Neutrophil (primary cell): ENCODE data around the gene VWA5B1.

ENCODE experiments used
- H3K27ac ChIP-seq: fragments of 200-600 bp; sonication (generic); 2 replicates; pipeline ENCODE4 v1.5.1; 2016; ENCODE audit warnings: mild to moderate bottlenecking, moderate library complexity
- H3K27me3 ChIP-seq: fragments of 200-600 bp; sonication (generic); 2 replicates; pipeline ENCODE4 v1.6.0; 2016; ENCODE audit warnings: mild to moderate bottlenecking
- H3K36me3 ChIP-seq: fragments of 200-600 bp; sonication (generic); 2 replicates; pipeline ENCODE4 v1.5.1; 2017
- H3K4me1 ChIP-seq, 2 experiments: fragments of 200-600 bp in 1 of 2; sonication (generic) in 1 of 2; 1 replicate in 1 of 2; 2 replicates in 1 of 2; pipeline versions ENCODE4 v1.5.1 to v1.6.1; 2013 to 2016; ENCODE audit warnings: low read depth in 1 of 2, low read length in 1 of 2, mild to moderate bottlenecking in 1 of 2, moderate library complexity in 1 of 2; ENCODE audit not compliant: control insufficient read depth in 1 of 2, insufficient read depth in 1 of 2
- H3K4me3 ChIP-seq, 2 experiments: fragments of 200-600 bp in 1 of 2; sonication (generic) in 1 of 2; 1 replicate in 1 of 2; 2 replicates in 1 of 2; pipeline ENCODE4 v1.5.1; 2013 to 2016; ENCODE audit warnings: low read depth in 1 of 2, low read length in 1 of 2, mild to moderate bottlenecking in 1 of 2, moderate library complexity in 1 of 2
- H3K9me3 ChIP-seq: fragments of 200-600 bp; sonication (generic); 2 replicates; pipeline ENCODE4 v1.5.1; 2016
- TF ChIP-seq, protein P1 (sequence below): fragments of 200-600 bp; sonication (generic); IDR thresholded peaks from 2 replicates; pipeline ENCODE4 v1.5.1; 2016; ENCODE audit warnings: antibody characterized with exemption

Gene VWA5B1

DNA sequence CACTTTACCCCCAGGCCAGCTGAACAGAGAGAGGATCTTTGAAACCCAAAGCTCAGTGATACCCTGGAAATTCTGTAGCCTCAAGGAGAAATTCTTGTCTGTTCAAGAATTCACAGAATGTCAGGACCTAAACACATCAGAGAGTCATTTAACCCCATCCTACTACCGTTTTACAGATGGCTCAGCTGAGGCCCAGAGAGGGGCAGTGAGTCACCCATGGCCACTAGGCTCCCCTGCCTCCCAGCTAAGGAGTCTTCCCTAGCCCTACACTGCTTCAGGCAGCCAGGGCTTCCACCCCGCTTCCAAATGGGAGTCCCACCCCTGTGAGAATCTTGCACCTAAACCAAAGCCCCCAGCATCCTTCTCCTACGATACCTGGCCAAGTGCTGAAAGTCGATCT, 28.3 kb downstream of the VWA5B1 start:
- no peak overlapping the region for H3K4me3 ChIP-seq
- H3K9me3 ChIP-seq = no peaks in the 10 kb centered on the region
- H3K4me1 ChIP-seq = no peaks in the 10 kb centered on the region
- H3K27me3 ChIP-seq = peaks cover 35% of the 10 kb centered on the region
- TF ChIP-seq, protein P1, sequence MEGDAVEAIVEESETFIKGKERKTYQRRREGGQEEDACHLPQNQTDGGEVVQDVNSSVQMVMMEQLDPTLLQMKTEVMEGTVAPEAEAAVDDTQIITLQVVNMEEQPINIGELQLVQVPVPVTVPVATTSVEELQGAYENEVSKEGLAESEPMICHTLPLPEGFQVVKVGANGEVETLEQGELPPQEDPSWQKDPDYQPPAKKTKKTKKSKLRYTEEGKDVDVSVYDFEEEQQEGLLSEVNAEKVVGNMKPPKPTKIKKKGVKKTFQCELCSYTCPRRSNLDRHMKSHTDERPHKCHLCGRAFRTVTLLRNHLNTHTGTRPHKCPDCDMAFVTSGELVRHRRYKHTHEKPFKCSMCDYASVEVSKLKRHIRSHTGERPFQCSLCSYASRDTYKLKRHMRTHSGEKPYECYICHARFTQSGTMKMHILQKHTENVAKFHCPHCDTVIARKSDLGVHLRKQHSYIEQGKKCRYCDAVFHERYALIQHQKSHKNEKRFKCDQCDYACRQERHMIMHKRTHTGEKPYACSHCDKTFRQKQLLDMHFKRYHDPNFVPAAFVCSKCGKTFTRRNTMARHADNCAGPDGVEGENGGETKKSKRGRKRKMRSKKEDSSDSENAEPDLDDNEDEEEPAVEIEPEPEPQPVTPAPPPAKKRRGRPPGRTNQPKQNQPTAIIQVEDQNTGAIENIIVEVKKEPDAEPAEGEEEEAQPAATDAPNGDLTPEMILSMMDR = no peak
- no peak overlapping the region for H3K27ac ChIP-seq
- H3K36me3 ChIP-seq = no peaks in the 10 kb centered on the region

DNA sequence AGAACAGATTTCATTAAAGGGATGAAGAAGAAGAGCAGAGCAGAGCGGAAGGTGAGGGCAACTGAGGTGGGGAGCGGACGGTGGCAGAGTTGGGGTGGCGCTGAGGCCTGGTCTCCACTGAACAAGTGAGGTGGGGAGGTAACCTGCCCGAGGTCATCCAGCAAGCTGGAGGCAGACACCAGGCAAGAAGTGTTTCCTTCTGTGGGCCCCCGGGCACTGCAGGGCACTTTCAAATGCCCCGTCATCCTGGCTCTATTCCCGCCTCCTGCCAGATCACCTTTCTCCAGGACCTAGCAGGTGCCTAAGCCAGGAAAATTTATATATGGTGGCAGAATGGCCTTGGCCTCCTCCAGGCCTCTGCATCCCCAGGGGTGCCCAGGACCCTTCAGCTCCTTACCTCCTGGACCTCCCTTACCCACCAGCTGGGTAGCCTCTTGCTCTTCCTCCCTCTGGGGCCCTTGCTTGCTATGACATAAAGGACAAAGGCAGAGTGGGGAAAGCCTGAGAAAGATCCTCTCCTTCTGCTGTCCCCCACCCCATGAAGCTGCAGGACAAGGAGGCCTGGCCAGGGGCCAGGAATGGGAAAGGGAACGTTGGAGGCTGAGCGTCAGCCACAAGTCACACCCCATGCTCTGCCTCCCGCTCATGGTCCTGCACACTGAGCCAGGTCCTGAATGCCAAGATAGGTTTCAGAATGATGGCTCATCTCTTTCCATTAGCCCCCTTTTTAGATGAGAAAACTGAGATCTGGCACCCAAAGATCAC, 29.0 kb downstream of the VWA5B1 start:
- no peaks in the 10 kb centered on the region for H3K36me3 ChIP-seq
- no peak overlapping the region for H3K27ac ChIP-seq
- peaks cover 41% of the 10 kb centered on the region for H3K27me3 ChIP-seq
- no peak overlapping the region for H3K4me3 ChIP-seq
- no peaks in the 10 kb centered on the region for H3K9me3 ChIP-seq
- no peaks in the 10 kb centered on the region for H3K4me1 ChIP-seq
- TF ChIP-seq, protein P1 = no peak

DNA sequence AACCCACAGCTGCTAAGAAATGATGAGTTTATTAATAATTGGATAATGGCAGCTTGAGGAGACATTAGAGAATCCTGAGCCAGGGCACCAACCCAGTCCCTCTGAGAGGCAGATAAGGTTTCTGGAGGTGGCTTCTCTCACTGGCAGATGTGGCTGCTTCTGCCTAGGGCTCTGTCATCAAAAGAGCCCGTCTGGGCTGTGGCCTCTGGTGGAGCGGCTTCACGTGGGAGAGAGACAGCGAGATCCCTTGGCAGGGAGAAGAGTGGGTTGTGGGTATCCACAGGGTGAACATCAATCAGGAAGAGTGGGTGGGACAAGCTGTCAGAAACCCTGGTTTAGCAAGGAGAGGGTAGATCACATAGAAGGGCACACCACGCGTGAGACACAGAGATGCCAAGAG, 30.0 kb downstream of the VWA5B1 start:
- H3K9me3 ChIP-seq = no peaks in the 10 kb centered on the region
- no peaks in the 10 kb centered on the region for H3K4me1 ChIP-seq
- no peaks in the 10 kb centered on the region for H3K36me3 ChIP-seq
- H3K27me3 ChIP-seq = peaks cover 47% of the 10 kb centered on the region
- no peak overlapping the region for H3K4me3 ChIP-seq
- no peak overlapping the region for H3K27ac ChIP-seq
- TF ChIP-seq, protein P1 = no peak

DNA sequence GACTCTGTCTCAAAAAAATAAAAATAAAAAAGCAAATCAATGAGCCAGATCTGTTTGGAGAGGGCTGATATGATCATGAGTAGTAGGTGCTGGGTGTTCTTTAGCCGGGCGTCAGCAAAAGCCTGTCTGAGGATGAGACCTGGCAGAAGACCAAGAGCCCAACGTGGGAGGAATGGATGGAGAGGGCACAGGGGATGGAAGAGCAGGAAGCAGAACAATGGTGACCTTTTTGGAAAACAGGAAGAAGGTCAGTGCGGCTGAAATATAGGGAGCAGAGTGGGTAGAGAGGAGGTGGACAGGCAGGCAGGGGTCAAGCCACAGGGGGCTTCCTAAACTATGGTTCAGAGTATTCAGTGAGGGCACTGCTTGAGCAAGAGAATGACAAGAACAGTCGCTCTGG, 30.9 kb downstream of the VWA5B1 start:
- Histone ChIP-seq H3K9me3 (no peaks in the 10 kb centered on the region), H3K27ac (no peak overlapping the region), H3K36me3 (no peaks in the 10 kb centered on the region), H3K4me3 (no peak overlapping the region), H3K27me3 (peaks cover 51% of the 10 kb centered on the region), H3K4me1 (no peaks in the 10 kb centered on the region)
- TF ChIP-seq, protein P1 = no peak

DNA sequence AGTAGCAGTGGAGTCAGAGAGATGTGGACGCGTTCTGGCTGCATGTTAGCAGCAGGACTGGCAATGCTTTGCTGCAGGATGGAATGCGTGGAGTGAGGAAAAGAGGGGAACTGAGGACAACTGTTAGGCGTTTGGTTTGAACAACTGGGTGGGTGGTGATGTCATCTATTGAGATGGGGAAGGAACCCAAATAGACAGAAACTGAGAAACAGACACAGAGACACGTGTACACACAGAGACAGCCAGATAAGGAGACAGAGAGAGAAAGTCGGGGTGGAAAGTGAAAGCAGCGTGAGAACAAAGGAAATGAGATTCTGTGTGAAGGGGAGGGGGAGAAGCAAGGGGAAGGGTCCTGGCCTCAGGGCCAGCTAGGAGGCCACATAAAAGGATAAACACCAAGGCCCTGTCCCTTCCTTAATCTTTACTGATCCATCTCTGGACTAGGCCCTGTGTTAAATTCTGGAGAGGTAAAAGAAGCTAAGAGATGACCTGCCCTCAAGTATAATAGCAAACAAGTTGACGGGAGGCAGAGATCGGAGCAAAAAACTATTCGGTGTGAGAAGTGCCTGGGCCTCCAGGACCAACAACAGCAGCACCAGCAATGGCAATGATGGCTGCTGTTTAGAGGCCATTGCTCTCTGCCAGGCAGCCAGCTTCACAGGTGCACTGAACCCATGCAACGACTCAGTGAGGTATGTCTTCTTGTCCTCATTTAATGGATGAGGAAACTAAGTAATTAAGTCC, 31.6 kb downstream of the VWA5B1 start:
- no peak overlapping the region for H3K4me3 ChIP-seq
- H3K4me1 ChIP-seq = no peaks in the 10 kb centered on the region

More for the DNA sequence above, 31.6 kb downstream of the VWA5B1 start:
- Histone ChIP-seq H3K27ac (no peak overlapping the region), H3K36me3 (no peaks in the 10 kb centered on the region), H3K27me3 (peaks cover 51% of the 10 kb centered on the region), H3K9me3 (no peaks in the 10 kb centered on the region)
- TF ChIP-seq, protein P1 = no peak
